Hepatocyte (in vitro differentiated cells): ENCODE data around the gene TUBA1C. TPM values are rescaled to one million over a fixed set of nuclear protein-coding genes. Genes with fewer than 3 reads are reported as not detected.

ENCODE experiments used
- DNase-seq: peaks from one replicate; pipeline ENCODE4 v3.0.0-alpha.2; 2016; ENCODE audit warnings: low spot score
- H2AFZ ChIP-seq: fragments of 200-600 bp; sonication (generic); 2 replicates; pipeline ENCODE4 v1.6.0; 2016; ENCODE audit warnings: antibody characterized with exemption, mild to moderate bottlenecking
- H3K27ac ChIP-seq: fragments of 200-600 bp; sonication (generic); 2 replicates; pipeline ENCODE4 v1.5.1; 2016; ENCODE audit warnings: mild to moderate bottlenecking
- H3K27me3 ChIP-seq: fragments of 200-600 bp; sonication (generic); 2 replicates; pipeline ENCODE4 v1.6.1; 2016
- H3K36me3 ChIP-seq: fragments of 200-600 bp; sonication (generic); replicated peaks from 2 replicates; pipeline ENCODE4 v1.5.1; 2016; ENCODE audit warnings: low read depth; ENCODE audit not compliant: insufficient read depth
- H3K4me1 ChIP-seq: fragments of 200-600 bp; sonication (generic); 2 replicates; pipeline ENCODE4 v1.5.1; 2016; ENCODE audit warnings: mild to moderate bottlenecking, moderate library complexity; ENCODE audit not compliant: insufficient read depth
- H3K4me2 ChIP-seq: fragments of 200-600 bp; sonication (generic); 2 replicates; pipeline ENCODE4 v1.6.0; 2016
- H3K4me3 ChIP-seq: fragments of 200-600 bp; sonication (generic); 2 replicates; pipeline ENCODE4 v1.5.1; 2016; ENCODE audit warnings: mild to moderate bottlenecking
- H3K79me2 ChIP-seq: fragments of 200-600 bp; sonication (generic); 2 replicates; pipeline ENCODE4 v1.6.0; 2017; ENCODE audit warnings: mild to moderate bottlenecking
- H3K9me2 ChIP-seq: fragments of 200-600 bp; sonication (generic); replicated peaks from 2 replicates; pipeline ENCODE4 v1.6.0; 2017; ENCODE audit warnings: mild to moderate bottlenecking; ENCODE audit not compliant: insufficient read depth
- H3K9me3 ChIP-seq: fragments of 200-600 bp; sonication (generic); 2 replicates; pipeline ENCODE4 v1.5.1; 2016; ENCODE audit warnings: low read depth, mild to moderate bottlenecking
- H4K20me1 ChIP-seq: fragments of 200-600 bp; sonication (generic); 2 replicates; pipeline ENCODE4 v1.6.0; 2016; ENCODE audit warnings: mild to moderate bottlenecking; ENCODE audit not compliant: insufficient read depth, poor library complexity, severe bottlenecking
- CTCF ChIP-seq: fragments of 200-600 bp; sonication (generic); IDR thresholded peaks from 2 replicates; pipeline ENCODE4 v1.5.1; 2016; ENCODE audit warnings: antibody characterized with exemption, mild to moderate bottlenecking; ENCODE audit not compliant: poor library complexity
- EZH2 ChIP-seq: fragments of 200-600 bp; sonication (generic); IDR thresholded peaks from 2 replicates; pipeline ENCODE4 v1.6.1; 2016; ENCODE audit warnings: antibody characterized with exemption, mild to moderate bottlenecking, borderline replicate concordance
- EZH2phosphoT487 ChIP-seq: fragments of 200-600 bp; sonication (generic); IDR thresholded peaks from one replicate; pipeline ENCODE4 v1.6.1; 2018; ENCODE audit warnings: antibody characterized with exemption, mild to moderate bottlenecking, low read depth, moderate library complexity; ENCODE audit not compliant: unreplicated experiment, severe bottlenecking
- WGBS: methylation state at CpG from one replicate; pipeline ENCODE4 v1.1.6; 2016; ENCODE audit warnings: low lambda C conversion rate; ENCODE audit errors: missing lambda C conversion rate; 5-methylcytosine and 5-hydroxymethylcytosine counted together
- polyA plus RNA-seq: library from polyadenylated mRNA; unstranded; fragments of >200 nt; fragmentation: Nextera tagmentation; extraction: Ambion mirVana; gene quantifications from 2 replicates; pipeline ENCODE4 v1.2.1, GENCODE V29; 2016
- total RNA-seq: library from RNA; depleted of rRNA; stranded (reverse); fragments of >200 nt; gene quantifications from 2 replicates; pipeline ENCODE4 v1.2.3, GENCODE V29; 2014

TUBA1C gene
- total and polyA plus RNA-seq, 2 experiments from 2014 or later = 252 to 422 TPM

DNA sequence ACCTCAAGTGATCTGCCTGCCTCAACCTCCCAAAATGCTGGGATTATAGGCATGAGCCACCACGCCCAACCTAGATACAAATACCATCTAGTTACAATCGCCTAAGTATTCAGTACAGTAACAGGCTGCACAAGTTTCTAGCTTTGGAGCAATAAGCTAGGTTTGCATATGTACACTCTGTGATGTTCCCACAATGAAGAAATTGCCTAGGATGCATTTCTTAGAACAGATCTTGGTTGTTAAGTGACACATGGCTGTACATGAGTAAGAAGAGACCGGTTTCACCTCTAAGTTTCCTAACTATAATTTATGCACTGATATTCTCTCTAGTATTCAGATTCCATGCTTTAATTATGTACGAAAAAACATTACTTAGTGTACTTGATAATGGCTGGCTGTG, 5.4 kb upstream of the TUBA1C start:
- H3K27ac ChIP-seq = no peak overlapping the region
- H3K9me2 ChIP-seq = no peaks in the 10 kb centered on the region
- peaks cover 4% of the 10 kb centered on the region for H3K4me1 ChIP-seq
- H4K20me1 ChIP-seq = no peaks in the 10 kb centered on the region
- DNase-seq = no peak
- no peaks in the 10 kb centered on the region for H3K36me3 ChIP-seq
- WGBS = 94% methylated on average over 4 of the region's 4 CpGs
- H3K4me3 ChIP-seq = no peak overlapping the region
- H3K27me3 ChIP-seq = no peaks in the 10 kb centered on the region
- TF ChIP-seq EZH2 (no peak), CTCF (no peak), EZH2phosphoT487 (no peak)
- H2AFZ ChIP-seq = no peak overlapping the region
- H3K79me2 ChIP-seq = peaks cover 12% of the 10 kb centered on the region
- H3K4me2 ChIP-seq = no peak overlapping the region
- no peaks in the 10 kb centered on the region for H3K9me3 ChIP-seq

- TF ChIP-seq EZH2 (no peak), EZH2phosphoT487 (no peak), CTCF (no peak)
- Histone ChIP-seq H3K27me3 (no peaks in the 10 kb centered on the region), H3K4me3 (no peak overlapping the region), H2AFZ (no peak overlapping the region), H3K36me3 (no peaks in the 10 kb centered on the region), H3K27ac (peak overlapping the region; percentile 12), H4K20me1 (no peaks in the 10 kb centered on the region), H3K9me2 (no peaks in the 10 kb centered on the region), H3K4me2 (no peak overlapping the region), H3K9me3 (no peaks in the 10 kb centered on the region), H3K4me1 (peaks cover 4% of the 10 kb centered on the region), H3K79me2 (peaks cover 12% of the 10 kb centered on the region)
- DNase-seq = no peak
- WGBS = 59% methylated on average over 3 of the region's 3 CpGs
Observed at GRCh38 chr12:49260166-49260565, 4.7 kb upstream of the TUBA1C start.

DNA sequence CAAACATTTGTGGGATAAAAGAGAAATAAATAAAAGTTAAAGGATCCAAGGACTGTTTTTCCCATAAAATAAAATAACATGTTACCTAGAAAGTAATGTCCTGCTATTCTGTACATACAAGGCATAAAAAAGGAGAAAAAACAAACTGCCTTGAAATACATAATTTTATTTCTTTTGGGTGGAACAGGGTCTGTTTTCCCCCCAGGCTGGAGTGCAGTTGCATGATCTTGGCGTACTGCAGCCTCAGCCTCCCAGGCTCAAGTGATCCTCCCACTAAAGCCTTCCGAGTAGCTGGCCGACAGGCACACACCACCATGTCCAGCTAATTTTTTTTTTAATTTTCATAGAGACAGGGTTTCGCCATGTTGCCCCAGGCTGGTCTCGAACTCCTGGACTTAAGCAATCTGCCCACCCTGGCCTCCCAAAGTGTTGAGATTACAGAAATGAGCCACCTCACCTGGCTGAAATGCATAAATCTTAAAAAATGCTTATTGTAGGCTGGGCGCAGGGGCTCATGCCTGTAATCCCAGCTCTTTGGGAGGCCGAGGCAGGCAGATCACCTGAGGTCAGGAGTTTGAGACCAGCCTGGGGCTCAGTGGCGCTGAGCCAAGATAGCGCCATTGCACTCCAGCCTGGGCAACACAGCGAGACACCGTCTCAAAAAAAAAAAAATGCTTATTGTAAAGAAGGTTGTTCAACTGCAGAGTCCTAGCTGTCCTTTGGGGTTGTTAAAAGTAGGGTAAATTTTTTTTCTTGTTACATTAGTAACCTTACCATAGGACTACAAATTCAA, 4.1 kb upstream of the TUBA1C start:
- Histone ChIP-seq H3K4me3 (no peak overlapping the region), H2AFZ (no peak overlapping the region), H3K4me1 (peaks cover 4% of the 10 kb centered on the region), H3K27me3 (no peaks in the 10 kb centered on the region), H3K9me3 (no peaks in the 10 kb centered on the region), H3K9me2 (no peaks in the 10 kb centered on the region), H3K79me2 (peaks cover 15% of the 10 kb centered on the region), H3K27ac (peak overlapping the region; percentile 12), H3K4me2 (no peak overlapping the region), H3K36me3 (no peaks in the 10 kb centered on the region), H4K20me1 (no peaks in the 10 kb centered on the region)
- 94% methylated on average over 11 of the region's 11 CpGs for WGBS
- TF ChIP-seq CTCF (no peak), EZH2 (no peak), EZH2phosphoT487 (no peak)
- no peak for DNase-seq
